H9 (cell line): ENCODE results near the gene ZNRF2. TPM values are rescaled to one million over a fixed set of nuclear protein-coding genes. Genes with fewer than 3 reads are reported as not detected.

Source experiments
- DNase-seq: peaks from one replicate; pipeline ENCODE4 v3.0.0-alpha.2; 2017
- H2AFZ ChIP-seq: one replicate; pipeline ENCODE4 v1.6.1; 2013; ENCODE audit warnings: mild to moderate bottlenecking, low read length, control low read depth, moderate library complexity
- H2AK5ac ChIP-seq: 2 replicates; pipeline ENCODE4 v1.6.1; 2013; ENCODE audit warnings: low read length, control low read depth, mixed read lengths; ENCODE audit not compliant: insufficient read length
- H2BK120ac ChIP-seq: one replicate; pipeline ENCODE4 v1.6.1; 2013; ENCODE audit warnings: low read depth, mild to moderate bottlenecking, low read length, control low read depth, inconsistent platforms; ENCODE audit not compliant: poor library complexity, severe bottlenecking
- H2BK12ac ChIP-seq: 2 replicates; pipeline ENCODE4 v1.6.1; 2013; ENCODE audit warnings: low read length, control low read depth, mixed read lengths, low read depth; ENCODE audit not compliant: insufficient read length
- H2BK15ac ChIP-seq: 2 replicates; pipeline ENCODE4 v1.6.1; 2013; ENCODE audit warnings: low read depth, low read length, control low read depth
- H2BK20ac ChIP-seq: one replicate; pipeline ENCODE4 v1.6.1; 2013; ENCODE audit warnings: low read depth, mild to moderate bottlenecking, low read length, control low read depth, inconsistent platforms; ENCODE audit not compliant: poor library complexity, severe bottlenecking
- H2BK5ac ChIP-seq: 2 replicates; pipeline ENCODE4 v1.6.1; 2013; ENCODE audit warnings: low read length, control low read depth, mixed read lengths; ENCODE audit not compliant: insufficient read length
- H3K14ac ChIP-seq: 2 replicates; pipeline ENCODE4 v1.6.1; 2013; ENCODE audit warnings: low read length, control low read depth; ENCODE audit not compliant: insufficient read depth
- H3K18ac ChIP-seq: 2 replicates; pipeline ENCODE4 v1.6.1; 2013; ENCODE audit warnings: low read depth, mild to moderate bottlenecking, mixed read lengths, low read length, control low read depth; ENCODE audit not compliant: insufficient read length
- H3K23ac ChIP-seq: 2 replicates; pipeline ENCODE4 v1.6.1; 2013; ENCODE audit warnings: low read length, control low read depth, mixed read lengths, low read depth; ENCODE audit not compliant: insufficient read length
- H3K23me2 ChIP-seq: 2 replicates; pipeline ENCODE4 v1.6.1; 2013; ENCODE audit warnings: low read depth, mild to moderate bottlenecking, mixed read lengths, low read length, control low read depth; ENCODE audit not compliant: insufficient read length, poor library complexity, severe bottlenecking
- H3K27ac ChIP-seq: 2 replicates; pipeline ENCODE4 v1.5.1; 2013; ENCODE audit warnings: low read length, control low read depth, mixed read lengths, low read depth; ENCODE audit not compliant: insufficient read length
- H3K27me3 ChIP-seq: 2 replicates; pipeline ENCODE4 v1.6.1; 2013; ENCODE audit warnings: low read length, control low read depth, inconsistent platforms; ENCODE audit not compliant: insufficient read depth
- H3K4ac ChIP-seq: 2 replicates; pipeline ENCODE4 v1.6.1; 2013; ENCODE audit warnings: low read depth, mild to moderate bottlenecking, control low read depth, inconsistent platforms, low read length, moderate library complexity
- H3K4me1 ChIP-seq: 2 replicates; pipeline ENCODE4 v1.6.1; 2013; ENCODE audit warnings: low read length, control low read depth, inconsistent platforms; ENCODE audit not compliant: insufficient read depth
- H3K4me2 ChIP-seq: 2 replicates; pipeline ENCODE4 v1.6.1; 2013; ENCODE audit warnings: low read length, control low read depth, mixed read lengths; ENCODE audit not compliant: insufficient read length, insufficient read depth
- H3K56ac ChIP-seq: 2 replicates; pipeline ENCODE4 v1.6.1; 2013; ENCODE audit warnings: low read depth, mild to moderate bottlenecking, mixed read lengths, low read length, control low read depth; ENCODE audit not compliant: insufficient read length
- H3K79me1 ChIP-seq: 2 replicates; pipeline ENCODE4 v1.6.1; 2013; ENCODE audit warnings: low read depth, mild to moderate bottlenecking, moderate library complexity, low read length, control low read depth, inconsistent platforms; ENCODE audit not compliant: insufficient read depth, poor library complexity, severe bottlenecking
- H3K79me2 ChIP-seq: 2 replicates; pipeline ENCODE4 v1.6.1; 2013; ENCODE audit warnings: low read length, control low read depth, inconsistent platforms; ENCODE audit not compliant: insufficient read depth
- H3K9ac ChIP-seq: 2 replicates; pipeline ENCODE4 v1.6.1; 2013; ENCODE audit warnings: low read length, control low read depth, mixed read lengths; ENCODE audit not compliant: insufficient read length; ENCODE audit errors: extremely low read depth
- H3K9me3 ChIP-seq: one replicate; pipeline ENCODE4 v1.6.1; 2013; ENCODE audit warnings: low read depth, low read length, inconsistent platforms; ENCODE audit not compliant: control insufficient read depth
- H3T11ph ChIP-seq: one replicate; pipeline ENCODE4 v1.6.1; 2013; ENCODE audit warnings: mild to moderate bottlenecking, low read length, control low read depth, inconsistent platforms
- H4K20me1 ChIP-seq: one replicate; pipeline ENCODE4 v1.6.1; 2013; ENCODE audit not compliant: control insufficient read depth, insufficient read length, insufficient read depth
- H4K5ac ChIP-seq: 2 replicates; pipeline ENCODE4 v1.6.1; 2013; ENCODE audit warnings: low read depth, mild to moderate bottlenecking, mixed read lengths, low read length, control low read depth; ENCODE audit not compliant: insufficient read length
- H4K8ac ChIP-seq: replicated peaks from 2 replicates; pipeline ENCODE4 v1.6.1; 2013; ENCODE audit warnings: low read length, control low read depth, mixed read lengths, low read depth; ENCODE audit not compliant: insufficient read length
- H4K91ac ChIP-seq: 2 replicates; pipeline ENCODE4 v1.6.1; 2013; ENCODE audit warnings: low read depth, mild to moderate bottlenecking, moderate library complexity, mixed read lengths, low read length, control low read depth; ENCODE audit not compliant: insufficient read length
- H3K27ac Mint-ChIP-seq, 3 experiments: 2 replicates in 2 of 3; 3 replicates in 1 of 3; pipeline ENCODE4 v1.8.0; 2020 to 2021; ENCODE audit warnings: mixed read lengths in 3 of 3, mild to moderate bottlenecking in 1 of 3, moderate library complexity in 1 of 3
- H3K27me3 Mint-ChIP-seq: 2 replicates; pipeline ENCODE4 v1.8.0; 2021; ENCODE audit warnings: low read depth, mild to moderate bottlenecking, moderate library complexity, mixed read lengths
- H3K36me3 Mint-ChIP-seq, 3 experiments: 2 replicates in 2 of 3; 3 replicates in 1 of 3; pipeline ENCODE4 v1.8.0; 2020 to 2021; ENCODE audit warnings: low read depth in 3 of 3, mixed read lengths in 3 of 3; ENCODE audit not compliant: insufficient read depth in 1 of 3
- H3K4me1 Mint-ChIP-seq, 2 experiments: 2 replicates each; pipeline ENCODE4 v1.8.0; 2020; ENCODE audit warnings: mixed read lengths in 2 of 2
- H3K4me3 Mint-ChIP-seq, 2 experiments: 2 replicates in 1 of 2; 3 replicates in 1 of 2; pipeline ENCODE4 v1.8.0; 2020 to 2021; ENCODE audit warnings: mild to moderate bottlenecking in 2 of 2, mixed read lengths in 2 of 2, moderate library complexity in 1 of 2
- H3K9me3 Mint-ChIP-seq, 2 experiments: 2 replicates in 1 of 2; 3 replicates in 1 of 2; pipeline ENCODE4 v1.8.0; 2020; ENCODE audit warnings: mild to moderate bottlenecking in 2 of 2, mixed read lengths in 2 of 2, moderate library complexity in 1 of 2
- WGBS: extraction: QIAGEN DNeasy Blood & Tissue Kit; methylation state at CpG from one replicate; pipeline ENCODE4 v1.1.7; 2013; ENCODE audit warnings: missing lambda C conversion rate, low lambda C conversion rate, mixed read lengths; ENCODE audit not compliant: insufficient read length; ENCODE audit errors: extremely low coverage; 5-methylcytosine and 5-hydroxymethylcytosine counted together
- total RNA-seq: library from RNA; stranded (reverse); gene quantifications from 2 replicates; pipeline ENCODE4 v1.2.1, GENCODE V29; 2021
- TF ChIP-seq, protein P1 (sequence below): fragments of 200-600 bp; sonication (generic); conservative IDR thresholded peaks from 3 replicates; pipeline ENCODE4 v1.8.0; 2021; ENCODE audit warnings: antibody characterized with exemption, mild to moderate bottlenecking

ZNRF2 gene
- total RNA-seq, 1 experiment from 2014 or later = 16.5 TPM

DNA sequence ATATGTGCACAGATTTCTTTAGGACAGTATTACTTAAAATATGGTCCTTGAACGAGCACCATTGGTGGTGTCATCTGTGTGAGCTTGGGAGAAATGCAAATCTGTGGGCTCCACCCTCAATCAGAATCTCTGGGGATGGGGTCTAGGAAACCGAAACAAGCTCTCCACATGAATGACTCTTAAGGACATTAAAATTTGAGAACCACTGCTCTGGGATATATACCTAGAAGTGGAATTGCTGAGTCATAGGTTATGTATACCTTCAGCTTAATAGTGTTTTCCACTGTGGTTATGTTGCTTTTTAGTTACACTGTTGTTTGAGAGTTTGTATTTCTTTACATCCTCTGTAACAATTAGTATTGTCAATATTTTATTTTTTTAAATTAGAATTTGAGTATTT is 24.0 kb downstream of the ZNRF2 start:
- Histone ChIP-seq H2BK120ac (no peak overlapping the region), H3K27ac (no peak overlapping the region), H3K14ac (no peak overlapping the region), H3K23me2 (no peaks in the 10 kb centered on the region), H4K8ac (no peak overlapping the region), H2BK12ac (no peak overlapping the region), H3K18ac (no peak overlapping the region), H4K20me1 (no peaks in the 10 kb centered on the region), H3K4me2 (no peak overlapping the region), H3K79me1 (no peaks in the 10 kb centered on the region), H2AFZ (no peak overlapping the region), H3K27me3 (no peaks in the 10 kb centered on the region), H2AK5ac (no peak overlapping the region), H4K5ac (no peak overlapping the region), H3K23ac (no peak overlapping the region), H3K4me1 (no peaks in the 10 kb centered on the region; the same call in 1 of the 2 replicates), H2BK20ac (no peak overlapping the region), H3K9ac (no peak overlapping the region), H4K91ac (no peak overlapping the region), H3K9me3 (no peaks in the 10 kb centered on the region), H3K79me2 (peaks cover 2% of the 10 kb centered on the region; the same call in 1 of the 2 replicates), H3K56ac (no peak overlapping the region), H3T11ph (no peak overlapping the region), H2BK15ac (no peak overlapping the region), H3K4ac (no peak overlapping the region), H2BK5ac (no peak overlapping the region)
- no peaks in the 10 kb centered on the region for H3K27me3 Mint-ChIP-seq
- TF ChIP-seq, protein P1, sequence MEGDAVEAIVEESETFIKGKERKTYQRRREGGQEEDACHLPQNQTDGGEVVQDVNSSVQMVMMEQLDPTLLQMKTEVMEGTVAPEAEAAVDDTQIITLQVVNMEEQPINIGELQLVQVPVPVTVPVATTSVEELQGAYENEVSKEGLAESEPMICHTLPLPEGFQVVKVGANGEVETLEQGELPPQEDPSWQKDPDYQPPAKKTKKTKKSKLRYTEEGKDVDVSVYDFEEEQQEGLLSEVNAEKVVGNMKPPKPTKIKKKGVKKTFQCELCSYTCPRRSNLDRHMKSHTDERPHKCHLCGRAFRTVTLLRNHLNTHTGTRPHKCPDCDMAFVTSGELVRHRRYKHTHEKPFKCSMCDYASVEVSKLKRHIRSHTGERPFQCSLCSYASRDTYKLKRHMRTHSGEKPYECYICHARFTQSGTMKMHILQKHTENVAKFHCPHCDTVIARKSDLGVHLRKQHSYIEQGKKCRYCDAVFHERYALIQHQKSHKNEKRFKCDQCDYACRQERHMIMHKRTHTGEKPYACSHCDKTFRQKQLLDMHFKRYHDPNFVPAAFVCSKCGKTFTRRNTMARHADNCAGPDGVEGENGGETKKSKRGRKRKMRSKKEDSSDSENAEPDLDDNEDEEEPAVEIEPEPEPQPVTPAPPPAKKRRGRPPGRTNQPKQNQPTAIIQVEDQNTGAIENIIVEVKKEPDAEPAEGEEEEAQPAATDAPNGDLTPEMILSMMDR = no peak
- no CpG with 5 or more reads among the region's 2 CpGs for WGBS
- H3K4me1 Mint-ChIP-seq = peaks cover 43 to 63% of the 10 kb centered on the region in 2 experiments
- no peak overlapping the region for H3K4me3 Mint-ChIP-seq
- peak overlapping the region in 1 of 3 experiments; percentile 32; a peak in 1 of 7 replicates for H3K27ac Mint-ChIP-seq
- no peaks in the 10 kb centered on the region for H3K9me3 Mint-ChIP-seq
- no peaks in the 10 kb centered on the region for H3K36me3 Mint-ChIP-seq
- no peak for DNase-seq
